SK-N-SH treated with all-trans-retinoic acid at 6 μM for 48 hours (cell line): ENCODE measurements around the gene SH3RF2.

ENCODE experiments used
- ATAC-seq: fragments of 200-7000 bp; cut with Tn5 transposase; 3 replicates; pipeline ENCODE4 v1.9.1; 2020; ENCODE audit warnings: mild to moderate bottlenecking, moderate library complexity
- ARNTL ChIP-seq: fragments of 450-650 bp; formaldehyde crosslinking; IDR thresholded peaks from 2 replicates; pipeline ENCODE4 v1.5.0; 2020; ENCODE audit warnings: low read depth, mild to moderate bottlenecking, moderate library complexity, borderline replicate concordance
- CREB5 ChIP-seq: fragments of 250-450 bp; sonication (Bioruptor Pico); IDR thresholded peaks from 2 replicates; pipeline ENCODE4 v1.5.1; 2020; ENCODE audit warnings: low read depth, mild to moderate bottlenecking, moderate library complexity
- CSDC2 ChIP-seq: fragments of 250-450 bp; sonication (Bioruptor Pico); IDR thresholded peaks from 2 replicates; pipeline ENCODE4 v1.5.0; 2020; ENCODE audit warnings: mild to moderate bottlenecking, moderate library complexity
- CSRNP3 ChIP-seq: fragments of 250-450 bp; sonication (Bioruptor Pico); IDR thresholded peaks from 2 replicates; pipeline ENCODE4 v1.5.1; 2021; ENCODE audit warnings: mild to moderate bottlenecking, moderate library complexity
- ESRRG ChIP-seq: fragments of 250-450 bp; sonication (Bioruptor Pico); IDR thresholded peaks from 2 replicates; pipeline ENCODE4 v1.6.1; 2021; ENCODE audit warnings: mild to moderate bottlenecking
- GLIS3 ChIP-seq: fragments of 250-450 bp; sonication (Bioruptor Pico); IDR thresholded peaks from 2 replicates; pipeline ENCODE4 v1.5.0; 2020; ENCODE audit warnings: mild to moderate bottlenecking, moderate library complexity
- OSR1 ChIP-seq: fragments of 250-450 bp; sonication (Bioruptor Pico); IDR thresholded peaks from 2 replicates; pipeline ENCODE4 v1.8.0; 2022; ENCODE audit warnings: moderate library complexity, mild to moderate bottlenecking, inconsistent platforms
- PATZ1 ChIP-seq: fragments of 250-450 bp; sonication (Bioruptor Pico); IDR thresholded peaks from 2 replicates; pipeline ENCODE4 v1.8.0; 2020; ENCODE audit warnings: mild to moderate bottlenecking, moderate library complexity, borderline replicate concordance
- POU6F1 ChIP-seq: fragments of 250-450 bp; sonication (Bioruptor Pico); IDR thresholded peaks from 2 replicates; pipeline ENCODE4 v1.8.0; 2021; ENCODE audit warnings: low read depth, mild to moderate bottlenecking, moderate library complexity, borderline replicate concordance
- PPARA ChIP-seq: fragments of 250-450 bp; sonication (Bioruptor Pico); IDR thresholded peaks from 2 replicates; pipeline ENCODE4 v1.5.0; 2020; ENCODE audit warnings: mild to moderate bottlenecking, borderline replicate concordance
- RARB ChIP-seq: fragments of 250-450 bp; sonication (Bioruptor Pico); IDR thresholded peaks from 2 replicates; pipeline ENCODE4 v1.8.0; 2021; ENCODE audit warnings: mild to moderate bottlenecking, moderate library complexity
- TCF4 ChIP-seq: fragments of 250-450 bp; sonication (Bioruptor Pico); IDR thresholded peaks from 2 replicates; pipeline ENCODE4 v1.8.0; 2021; ENCODE audit warnings: mild to moderate bottlenecking, moderate library complexity, borderline replicate concordance
- TOX ChIP-seq: fragments of 250-450 bp; sonication (Bioruptor Pico); IDR thresholded peaks from 2 replicates; pipeline ENCODE4 v1.8.0; 2021; ENCODE audit warnings: mild to moderate bottlenecking, moderate library complexity, borderline replicate concordance
- ZC3H10 ChIP-seq: fragments of 250-450 bp; sonication (Bioruptor Pico); IDR thresholded peaks from 2 replicates; pipeline ENCODE4 v1.5.1; 2021; ENCODE audit warnings: mild to moderate bottlenecking, moderate library complexity
- ZFP3 ChIP-seq: fragments of 250-450 bp; sonication (Bioruptor Pico); IDR thresholded peaks from 2 replicates; pipeline ENCODE4 v1.5.0; 2020; ENCODE audit warnings: mild to moderate bottlenecking, moderate library complexity
- ZFP30 ChIP-seq: fragments of 450-650 bp; formaldehyde crosslinking; IDR thresholded peaks from 2 replicates; pipeline ENCODE4 v1.5.0; 2022; ENCODE audit warnings: mild to moderate bottlenecking, moderate library complexity
- ZNF565 ChIP-seq: fragments of 450-650 bp; formaldehyde crosslinking; conservative IDR thresholded peaks from 2 replicates; pipeline ENCODE4 v1.5.0; 2020; ENCODE audit warnings: low read depth, mild to moderate bottlenecking, moderate library complexity
- ZNF70 ChIP-seq: fragments of 450-650 bp; formaldehyde crosslinking; IDR thresholded peaks from 2 replicates; pipeline ENCODE4 v1.5.0; 2020; ENCODE audit warnings: mild to moderate bottlenecking, moderate library complexity
- ZNF8 ChIP-seq: fragments of 450-650 bp; formaldehyde crosslinking; IDR thresholded peaks from 2 replicates; pipeline ENCODE4 v1.5.0; 2020; ENCODE audit warnings: mild to moderate bottlenecking, moderate library complexity

The SH3RF2 gene

GRCh38 chr5:146042628-146043279 is 106.4 kb downstream of the SH3RF2 start:
- TF ChIP-seq ZNF565 (CRISPR knock-in tag) (no peak), POU6F1 (CRISPR knock-in tag) (no peak), ESRRG (CRISPR knock-in tag) (no peak), ZNF8 (no peak), PATZ1 (CRISPR knock-in tag) (no peak)
- peak; percentile 75 for ATAC-seq

- TF ChIP-seq ZNF70 (CRISPR knock-in tag) (no peak), TOX (CRISPR knock-in tag) (no peak), ZFP30 (CRISPR knock-in tag) (no peak), ARNTL (no peak), ZFP3 (CRISPR knock-in tag) (no peak), ESRRG (CRISPR knock-in tag) (no peak), ZNF8 (no peak), GLIS3 (no peak)
- no peak for ATAC-seq
Measured at GRCh38 chr5:146043722-146044121, 107.3 kb downstream of the SH3RF2 start.

GRCh38 chr5:146047396-146047795 is 111.0 kb downstream of the SH3RF2 start:
- no peak for TF ChIP-seq ZNF70 (CRISPR knock-in tag)
- no peak for TF ChIP-seq PPARA (CRISPR knock-in tag)
- no peak for TF ChIP-seq RARB (CRISPR knock-in tag)
- TF ChIP-seq TCF4 (CRISPR knock-in tag) = no peak
- no peak for TF ChIP-seq ZFP3 (CRISPR knock-in tag)
- TF ChIP-seq OSR1 (CRISPR knock-in tag) = no peak
- no peak for TF ChIP-seq ARNTL
- no peak for TF ChIP-seq GLIS3
- no peak for TF ChIP-seq TOX (CRISPR knock-in tag)
- TF ChIP-seq PATZ1 (CRISPR knock-in tag) = no peak
- no peak for TF ChIP-seq POU6F1 (CRISPR knock-in tag)
- TF ChIP-seq ZFP30 (CRISPR knock-in tag) = no peak
- no peak for TF ChIP-seq ZNF8
- no peak for TF ChIP-seq ESRRG (CRISPR knock-in tag)
- TF ChIP-seq, all 23 proteins: peak for 0
- no peak for ATAC-seq

GRCh38 chr5:146048994-146049703 is 112.8 kb downstream of the SH3RF2 start:
- peak; percentile 96 for ATAC-seq
- no peak for TF ChIP-seq OSR1 (CRISPR knock-in tag)
- no peak for TF ChIP-seq TOX (CRISPR knock-in tag)
- TF ChIP-seq CSDC2 = no peak
- TF ChIP-seq ZNF8 = no peak
- TF ChIP-seq CSRNP3 (CRISPR knock-in tag) = no peak
- no peak for TF ChIP-seq ZNF70 (CRISPR knock-in tag)
- no peak for TF ChIP-seq CREB5 (CRISPR knock-in tag)
- no peak for TF ChIP-seq RARB (CRISPR knock-in tag)
- TF ChIP-seq GLIS3 = no peak
- TF ChIP-seq ZFP30 (CRISPR knock-in tag) = no peak
- TF ChIP-seq PATZ1 (CRISPR knock-in tag) = no peak
- TF ChIP-seq ZC3H10 = no peak
- TF ChIP-seq POU6F1 (CRISPR knock-in tag) = no peak
- TF ChIP-seq, all 23 proteins: peak for 0
